KOPT-K1 (cell line): ENCODE measurements around the gene TMEM31.

Experiments used
- H3K27ac ChIP-seq: fragments of 200-600 bp; sonication (generic); 2 replicates; pipeline ENCODE4 v1.5.1; 2016; ENCODE audit warnings: antibody characterized with exemption, mild to moderate bottlenecking, low read depth, low read length; ENCODE audit not compliant: poor library complexity, severe bottlenecking
- H3K36me3 ChIP-seq: fragments of 200-600 bp; sonication (generic); 2 replicates; pipeline ENCODE4 v1.5.1; 2017; ENCODE audit warnings: antibody characterized with exemption, mild to moderate bottlenecking, low read length, moderate library complexity; ENCODE audit not compliant: insufficient read depth
- H3K9me3 ChIP-seq: fragments of 200-600 bp; sonication (generic); 2 replicates; pipeline ENCODE4 v1.5.1; 2017; ENCODE audit warnings: antibody characterized with exemption, low read length, mild to moderate bottlenecking; ENCODE audit not compliant: insufficient read depth, poor library complexity, severe bottlenecking

Gene TMEM31

DNA sequence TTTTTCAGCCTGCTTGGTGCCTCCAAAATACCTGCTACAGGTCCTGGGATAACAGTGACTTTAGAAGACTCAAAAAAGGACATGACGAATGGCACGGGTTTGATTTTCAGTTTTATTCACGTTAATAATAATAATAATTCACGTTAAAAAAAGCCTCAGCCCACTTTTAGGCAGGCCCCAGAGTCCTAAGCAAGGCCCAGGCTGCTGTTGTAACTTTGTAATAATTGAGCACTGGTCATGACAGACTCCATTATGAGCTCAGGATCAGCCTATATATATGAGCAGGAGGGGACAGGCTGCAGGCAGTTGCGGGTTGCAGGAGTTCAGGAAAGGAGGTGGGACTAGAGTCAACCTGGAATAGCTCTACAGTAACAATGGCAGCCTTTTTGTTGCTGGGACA is at the start of gene TMEM31:
TSS of gene TMEM31 (plus strand) at position 301 of the 400 bp plus-strand sequence. CDS start 1,350 bp downstream, outside the sequence.
- Histone ChIP-seq H3K27ac (no peak within 1 kb of the TSS), H3K36me3 (no peaks in the 10 kb centered on the region), H3K9me3 (no peaks in the 10 kb centered on the region)

- Histone ChIP-seq H3K27ac (no peak overlapping the region), H3K9me3 (no peaks in the 10 kb centered on the region), H3K36me3 (no peaks in the 10 kb centered on the region)
Measured at GRCh38 chrX:103663981-103664762, 46.5 kb upstream of the TMEM31 start.

GRCh38 chrX:103666202-103667107 is 44.3 kb upstream of the TMEM31 start:
- Histone ChIP-seq H3K27ac (no peak overlapping the region), H3K9me3 (no peaks in the 10 kb centered on the region), H3K36me3 (no peaks in the 10 kb centered on the region)

GRCh38 chrX:103669745-103670144 is 41.0 kb upstream of the TMEM31 start:
- H3K9me3 ChIP-seq = no peaks in the 10 kb centered on the region
- peaks cover 5% of the 10 kb centered on the region; the same call in 1 of the 2 replicates for H3K36me3 ChIP-seq
- H3K27ac ChIP-seq = no peak overlapping the region

DNA sequence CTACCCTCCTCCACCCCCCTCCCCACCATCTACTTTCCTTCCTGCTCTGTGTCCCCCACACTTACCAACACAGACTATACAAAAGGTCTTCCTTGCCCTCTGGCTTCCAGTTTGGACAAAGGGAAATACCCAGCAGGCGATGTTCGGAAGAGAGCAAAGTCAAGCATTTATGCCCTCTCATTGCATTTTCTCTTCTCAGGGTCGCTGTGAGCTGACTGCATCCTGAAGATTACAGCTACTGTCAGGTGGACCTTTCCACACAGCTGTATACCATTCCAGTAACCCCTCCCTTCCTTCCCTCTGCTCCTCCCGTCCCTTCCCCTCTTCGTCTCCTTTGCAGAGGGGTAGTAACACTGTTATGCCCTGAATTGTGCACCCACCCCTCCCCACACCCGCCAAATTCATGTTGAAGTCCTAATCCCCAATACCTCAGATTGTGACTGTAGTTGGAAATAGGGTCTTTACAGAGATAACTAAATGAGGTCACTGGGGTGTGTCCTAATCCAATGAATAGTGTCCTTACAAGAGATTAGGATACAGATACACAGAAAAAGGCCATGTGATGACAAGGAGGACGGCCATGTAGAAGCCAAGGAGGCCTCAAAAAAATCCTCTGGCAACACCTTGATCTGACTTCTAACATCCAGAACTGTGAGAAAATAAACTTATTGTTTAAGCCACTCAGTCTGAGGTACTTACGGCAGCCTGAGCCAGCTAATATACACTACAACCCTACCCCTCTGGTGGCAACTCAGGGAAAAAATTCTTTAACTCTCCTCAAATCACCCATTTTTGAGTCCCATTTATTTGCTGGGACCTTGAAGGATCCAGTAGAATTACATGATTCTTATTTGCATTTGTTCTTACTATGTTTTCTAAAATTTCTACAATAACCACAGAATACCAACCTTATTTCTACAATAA is 35.9 kb upstream of the TMEM31 start:
- peaks cover 54% of the 10 kb centered on the region for H3K36me3 ChIP-seq
- H3K9me3 ChIP-seq = no peaks in the 10 kb centered on the region
- H3K27ac ChIP-seq = no peak overlapping the region

DNA sequence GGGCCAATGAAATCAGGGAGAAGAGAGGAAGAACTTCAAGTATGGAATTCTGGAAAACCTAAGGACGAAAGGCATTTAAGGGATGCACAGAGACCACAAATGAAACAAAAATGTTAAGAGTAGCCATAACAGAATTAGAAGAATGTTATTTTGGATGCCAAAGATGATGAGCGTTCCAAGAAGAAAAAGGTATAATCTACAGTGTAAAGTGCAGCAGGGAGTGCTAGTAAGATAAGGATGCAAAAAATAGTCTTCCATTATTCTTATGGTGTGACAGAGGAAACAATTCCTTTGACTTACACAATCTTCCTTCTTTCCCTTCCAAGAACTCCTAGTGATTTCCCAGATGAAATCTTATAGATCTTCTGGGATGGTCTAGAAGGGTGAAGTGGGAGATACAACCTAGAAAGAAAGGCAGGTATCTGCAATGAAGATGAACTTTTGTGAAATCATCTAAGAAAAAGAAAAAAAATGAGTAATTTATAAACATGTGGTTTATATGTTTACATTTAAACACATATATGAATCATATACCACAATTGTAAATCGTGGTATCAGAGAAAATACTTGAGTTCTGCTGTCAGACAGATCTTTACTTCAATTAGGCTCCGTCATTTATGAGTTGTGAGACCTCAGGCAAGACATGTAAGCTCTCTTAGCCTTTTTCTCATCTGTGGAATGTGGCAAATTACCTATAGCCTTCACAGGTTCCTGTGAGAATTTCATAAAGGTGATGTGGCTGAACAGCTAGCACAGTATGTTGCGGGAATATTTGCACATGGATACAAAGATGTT is 32.3 kb upstream of the TMEM31 start:
- Histone ChIP-seq H3K27ac (no peak overlapping the region), H3K36me3 (peaks cover 88% of the 10 kb centered on the region), H3K9me3 (no peaks in the 10 kb centered on the region)

DNA sequence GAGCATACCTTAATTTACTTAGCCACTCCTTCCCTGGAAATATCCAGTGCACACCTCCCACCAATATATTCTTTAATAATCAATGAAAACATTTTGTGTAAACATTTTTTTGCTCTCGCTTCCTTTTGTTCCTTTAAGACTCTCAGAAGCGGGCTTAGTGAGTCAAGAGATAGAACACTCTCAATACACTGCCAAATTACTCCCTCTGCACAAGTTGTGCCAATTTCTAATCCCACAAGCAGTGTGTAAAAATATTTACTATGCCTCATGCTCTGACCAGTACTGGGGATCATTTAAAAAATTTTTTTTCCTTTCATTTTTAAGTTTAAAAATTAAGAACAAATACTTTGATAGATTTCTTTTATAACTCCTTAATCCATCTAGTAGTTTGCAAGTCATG is 29.3 kb upstream of the TMEM31 start:
- Histone ChIP-seq H3K36me3 (peaks cover 83% of the 10 kb centered on the region), H3K9me3 (no peaks in the 10 kb centered on the region), H3K27ac (no peak overlapping the region)

GRCh38 chrX:103685396-103685795 is 25.3 kb upstream of the TMEM31 start:
- H3K9me3 ChIP-seq = no peaks in the 10 kb centered on the region
- peak overlapping the region; percentile 93 for H3K27ac ChIP-seq
- H3K36me3 ChIP-seq = peaks cover 46% of the 10 kb centered on the region

DNA sequence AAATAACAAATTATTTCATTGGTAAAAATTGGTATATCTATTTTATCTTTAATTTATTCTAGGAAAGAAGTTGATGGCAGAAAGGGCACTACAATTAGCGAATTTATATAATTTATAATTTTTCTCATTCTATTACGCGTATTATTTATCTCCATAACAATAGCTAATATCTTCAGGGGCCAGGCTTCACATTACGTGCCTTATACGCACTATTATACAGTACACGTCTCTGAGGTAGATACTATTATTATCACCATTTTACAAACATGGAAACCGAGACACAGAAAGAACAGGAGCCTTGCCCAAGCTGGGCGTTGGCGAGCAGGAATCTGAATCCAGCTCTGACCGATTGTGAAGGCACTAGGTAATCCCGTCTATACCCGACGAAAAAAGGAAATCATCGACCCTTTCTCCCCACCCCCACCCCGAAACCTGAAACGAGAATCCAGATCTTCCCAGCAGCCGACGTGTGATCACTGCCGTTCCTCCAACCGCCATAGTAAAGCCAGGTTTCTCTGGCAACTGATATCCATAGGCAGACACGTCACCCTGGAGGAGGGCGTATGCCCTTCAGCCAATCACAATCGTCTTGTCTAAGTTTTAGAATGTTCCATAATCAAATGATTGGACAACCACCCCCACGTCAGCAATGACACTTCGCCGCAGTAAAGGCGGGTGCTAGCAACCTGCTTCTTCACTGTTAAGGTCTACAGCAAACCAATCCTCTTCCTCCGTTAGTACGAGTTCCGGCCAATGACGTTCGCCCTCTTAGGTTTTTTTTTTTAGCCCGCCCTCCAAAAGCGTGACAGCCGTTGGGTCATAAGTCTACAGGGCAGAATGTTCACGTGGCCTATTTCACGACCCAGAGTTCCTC is 24.3 kb upstream of the TMEM31 start, which contains the start of gene MORF4L2:
TSS of gene MORF4L2 (minus strand) at position 501 of the 874 bp plus-strand sequence. CDS start 9,672 bp downstream, outside the sequence.
- peaks cover 37% of the 10 kb centered on the region for H3K36me3 ChIP-seq
- H3K27ac ChIP-seq = peak within 1 kb of the TSS; percentile 93
- H3K9me3 ChIP-seq = no peaks in the 10 kb centered on the region

DNA sequence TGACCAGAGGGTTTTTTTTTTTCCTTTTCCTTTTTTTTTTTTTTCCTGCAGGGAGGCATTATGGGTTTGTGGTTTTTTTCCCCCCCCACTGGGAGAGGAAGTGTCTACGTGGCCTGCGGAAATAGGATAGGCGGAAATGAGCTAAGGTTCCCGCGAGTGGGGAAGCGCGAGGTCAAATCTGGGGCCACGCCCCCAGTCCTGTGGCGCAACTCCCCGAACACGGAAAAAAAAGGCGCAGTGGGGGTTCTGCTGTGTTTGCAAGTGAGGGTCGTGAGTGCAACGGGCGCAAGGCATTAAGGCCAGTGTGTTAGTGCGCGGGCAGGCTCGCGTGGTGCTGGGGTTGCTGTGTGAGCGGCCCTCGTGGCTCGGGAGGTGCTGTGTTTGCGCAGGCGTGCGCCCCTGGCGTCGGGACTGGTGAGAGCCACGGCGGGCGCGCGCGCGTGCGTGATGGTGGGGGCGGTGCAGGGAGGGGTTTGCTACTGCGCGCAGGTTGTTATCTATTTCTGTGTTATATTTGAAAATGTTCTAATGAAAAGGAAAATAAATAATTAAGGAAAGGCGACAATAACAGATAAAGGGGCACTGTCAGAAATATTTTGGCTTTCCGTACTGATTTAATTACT is 23.5 kb upstream of the TMEM31 start:
- peak overlapping the region; percentile 93 for H3K27ac ChIP-seq
- H3K9me3 ChIP-seq = no peaks in the 10 kb centered on the region
- peaks cover 29% of the 10 kb centered on the region for H3K36me3 ChIP-seq

- peak overlapping the region; percentile 93 for H3K27ac ChIP-seq
- peaks cover 24% of the 10 kb centered on the region for H3K36me3 ChIP-seq
- H3K9me3 ChIP-seq = no peaks in the 10 kb centered on the region
Measured at GRCh38 chrX:103687696-103688201, 23.0 kb upstream of the TMEM31 start.

GRCh38 chrX:103688946-103689345 is 21.8 kb upstream of the TMEM31 start:
- Histone ChIP-seq H3K9me3 (no peaks in the 10 kb centered on the region), H3K36me3 (peaks cover 12% of the 10 kb centered on the region), H3K27ac (no peak overlapping the region)

DNA sequence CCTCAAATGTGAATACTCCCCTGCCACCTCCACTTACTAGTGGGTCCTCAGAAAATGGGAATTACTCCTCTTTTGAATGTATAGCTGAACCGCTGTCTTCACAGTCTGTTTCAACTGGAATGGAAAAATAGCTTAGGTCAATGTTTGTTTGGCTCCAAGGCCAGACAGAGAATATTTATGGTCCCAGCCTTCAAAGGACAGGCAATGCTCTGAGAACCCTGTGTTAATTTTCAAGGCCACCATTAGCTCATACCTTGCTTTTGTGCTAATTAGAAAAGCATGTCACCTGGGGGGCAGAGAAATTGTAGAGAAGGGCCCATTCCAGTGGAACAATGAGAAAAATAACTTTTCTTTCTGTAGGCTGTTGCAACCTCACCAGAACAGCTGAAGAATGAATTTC is 19.6 kb upstream of the TMEM31 start:
- no peaks in the 10 kb centered on the region for H3K36me3 ChIP-seq
- H3K9me3 ChIP-seq = no peaks in the 10 kb centered on the region
- no peak overlapping the region for H3K27ac ChIP-seq
